Upper lobe of right lung (tissue), 1 donor: ENCODE measurements around the gene TXNRD1. TPM values are rescaled to one million over a fixed set of nuclear protein-coding genes. Genes with fewer than 3 reads are reported as not detected.

Source experiments
- ATAC-seq: fragments of 200-7000 bp; cut with Tn5 transposase; one replicate; pipeline ENCODE4 v1.9.1; 2020; ENCODE audit warnings: mild to moderate bottlenecking, moderate library complexity
- DNase-seq: peaks from one replicate; pipeline ENCODE4 v3.0.0-alpha.2; 2020
- H3K27ac ChIP-seq: fragments of 200-600 bp; one replicate; pipeline ENCODE4 v1.8.0; 2022
- H3K27me3 ChIP-seq: fragments of 200-600 bp; one replicate; pipeline ENCODE4 v1.8.0; 2022; ENCODE audit warnings: mild to moderate bottlenecking
- H3K36me3 ChIP-seq: fragments of 200-600 bp; one replicate; pipeline ENCODE4 v1.8.0; 2022
- H3K4me1 ChIP-seq: fragments of 200-600 bp; one replicate; pipeline ENCODE4 v1.8.0; 2022
- H3K4me3 ChIP-seq: fragments of 200-600 bp; one replicate; pipeline ENCODE4 v1.8.0; 2022; ENCODE audit warnings: mild to moderate bottlenecking
- H3K9me3 ChIP-seq: fragments of 200-600 bp; one replicate; pipeline ENCODE4 v1.8.0; 2022
- CTCF ChIP-seq: fragments of 200-600 bp; IDR thresholded peaks from one replicate; pipeline ENCODE4 v1.8.0; 2022; ENCODE audit warnings: antibody characterized with exemption
- intact Hi-C: fragments of 100-400 bp; cut with DNase I; formaldehyde crosslinking; loops from one replicate; pipeline ENCODE4 v1.11.0; 2022
- total RNA-seq: library from RNA; stranded (reverse); fragmentation: NEBNext Ultra II Directional; extraction: Animal tissue kit (Norgen Biotek cat#: 25700); gene quantifications from one replicate; pipeline ENCODE4 v1.2.1, GENCODE V29; 2021
- donor health status: DM: no; HTN: yes; CAD: no; lungs with severe emphysema.

The TXNRD1 gene
- total RNA-seq, 1 donor from 2014 or later = 161 TPM

DNA sequence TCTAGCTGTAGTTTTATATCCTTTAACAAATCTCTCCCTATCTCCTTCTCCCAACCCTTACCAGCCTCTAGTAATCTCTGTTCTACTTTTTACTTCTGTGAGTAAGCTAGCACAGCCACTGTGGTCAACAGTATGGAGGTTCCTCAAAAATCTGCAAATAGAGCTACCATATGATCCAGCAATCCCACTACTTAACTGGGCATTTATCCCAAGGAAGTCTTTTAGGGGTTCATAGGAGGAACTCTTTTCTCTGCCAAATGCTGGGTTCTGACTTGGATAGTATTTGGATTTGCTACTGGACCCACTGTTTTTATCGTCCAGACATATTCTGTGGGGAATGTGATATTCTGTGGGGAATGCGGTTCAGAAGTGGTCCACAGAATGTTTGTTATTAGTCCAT lies 129.1 kb downstream of the TXNRD1 start:
- H3K27ac ChIP-seq = no peak overlapping the region
- intact Hi-C loops = no loop called here
- no peak overlapping the region for H3K4me3 ChIP-seq
- no peaks in the 10 kb centered on the region for H3K27me3 ChIP-seq
- no peaks in the 10 kb centered on the region for H3K9me3 ChIP-seq
- ATAC-seq (no peak), DNase-seq (no peak)
- no peak for TF ChIP-seq CTCF
- H3K4me1 ChIP-seq = peaks cover 4% of the 10 kb centered on the region
- peaks cover 99% of the 10 kb centered on the region for H3K36me3 ChIP-seq

DNA sequence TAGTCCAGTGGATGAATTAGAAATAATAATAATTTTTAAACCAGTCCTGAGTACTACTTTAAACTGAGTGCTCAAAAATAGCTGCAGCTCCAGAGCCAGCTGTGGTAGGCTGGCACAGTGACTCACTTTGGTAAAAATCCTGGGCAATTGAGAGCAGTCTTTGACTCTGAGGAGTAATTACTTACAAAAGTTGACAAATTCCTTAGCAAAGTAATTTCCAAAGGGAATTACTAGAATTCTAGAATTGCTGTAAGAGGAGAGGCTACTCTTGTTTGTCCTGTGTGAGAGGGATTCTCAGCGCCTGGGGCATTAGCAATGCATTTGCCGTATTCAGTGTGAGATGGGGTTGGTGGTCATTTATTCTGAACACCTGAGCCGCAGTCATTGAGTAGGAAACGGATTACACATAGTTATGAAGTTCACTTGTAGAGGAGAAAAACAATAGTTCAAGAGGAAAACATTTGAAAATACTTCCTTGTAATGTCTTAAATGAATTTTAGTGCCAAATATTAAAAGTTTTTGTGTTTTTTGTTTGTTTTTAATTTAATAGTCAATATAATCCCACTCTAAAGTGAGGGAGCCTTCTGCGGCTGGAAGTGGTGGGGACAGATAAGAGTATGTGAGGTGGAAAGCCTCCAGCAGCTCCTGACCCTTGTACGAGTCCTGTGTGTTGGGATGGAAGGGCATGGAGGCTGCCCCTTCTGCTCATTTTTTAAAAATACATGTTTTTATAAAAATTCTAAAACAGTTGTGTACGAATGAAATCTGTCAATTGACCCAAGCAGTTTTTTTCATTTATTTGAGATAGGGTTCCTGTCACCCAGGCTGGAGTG lies 129.9 kb downstream of the TXNRD1 start:
- intact Hi-C loops = no loop called here
- ATAC-seq = no peak
- H3K27ac ChIP-seq = no peak overlapping the region
- no peak for TF ChIP-seq CTCF
- no peaks in the 10 kb centered on the region for H3K9me3 ChIP-seq
- no peaks in the 10 kb centered on the region for H3K27me3 ChIP-seq
- DNase-seq = no peak
- H3K4me1 ChIP-seq = peaks cover 4% of the 10 kb centered on the region
- H3K36me3 ChIP-seq = peaks cover 99% of the 10 kb centered on the region
- H3K4me3 ChIP-seq = no peak overlapping the region

DNA sequence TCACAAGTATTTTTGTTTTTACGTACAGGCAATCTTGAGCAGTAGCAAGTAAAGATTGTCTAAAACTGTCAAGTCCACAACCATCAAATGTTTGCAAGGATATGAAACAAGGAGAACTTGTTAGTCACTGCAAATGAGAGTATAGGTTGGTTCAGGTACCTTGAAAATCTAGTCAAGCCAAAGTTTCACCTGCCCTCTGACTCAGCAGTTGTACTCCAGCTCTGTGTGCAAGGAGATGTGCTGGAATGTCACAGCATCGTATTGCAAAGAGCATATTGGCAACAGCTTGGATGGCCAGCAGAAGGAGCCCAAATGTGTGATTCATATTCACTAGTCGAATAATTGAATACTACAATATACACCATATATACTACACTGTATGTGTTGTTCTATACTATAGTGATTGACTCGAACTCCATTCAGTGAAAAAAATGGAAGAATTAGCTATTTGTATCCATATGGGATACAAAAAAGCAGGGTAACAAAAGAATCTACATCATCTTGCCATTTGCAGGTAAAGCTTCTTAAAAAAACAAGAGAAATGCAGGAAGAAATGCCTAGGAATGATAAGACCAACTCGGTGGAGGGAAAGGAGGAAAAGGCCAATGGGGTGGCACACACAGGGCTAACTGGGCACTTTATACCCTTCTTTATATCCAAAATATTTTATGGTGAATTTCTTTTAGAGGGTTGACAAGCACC lies 131.9 kb downstream of the TXNRD1 start:
- no peak overlapping the region for H3K4me3 ChIP-seq
- TF ChIP-seq CTCF = no peak
- no peak for DNase-seq
- no peaks in the 10 kb centered on the region for H3K27me3 ChIP-seq
- intact Hi-C loops = no loop called here
- no peaks in the 10 kb centered on the region for H3K9me3 ChIP-seq
- peaks cover 99% of the 10 kb centered on the region for H3K36me3 ChIP-seq
- H3K27ac ChIP-seq = no peak overlapping the region
- peaks cover 4% of the 10 kb centered on the region for H3K4me1 ChIP-seq
- no peak for ATAC-seq

DNA sequence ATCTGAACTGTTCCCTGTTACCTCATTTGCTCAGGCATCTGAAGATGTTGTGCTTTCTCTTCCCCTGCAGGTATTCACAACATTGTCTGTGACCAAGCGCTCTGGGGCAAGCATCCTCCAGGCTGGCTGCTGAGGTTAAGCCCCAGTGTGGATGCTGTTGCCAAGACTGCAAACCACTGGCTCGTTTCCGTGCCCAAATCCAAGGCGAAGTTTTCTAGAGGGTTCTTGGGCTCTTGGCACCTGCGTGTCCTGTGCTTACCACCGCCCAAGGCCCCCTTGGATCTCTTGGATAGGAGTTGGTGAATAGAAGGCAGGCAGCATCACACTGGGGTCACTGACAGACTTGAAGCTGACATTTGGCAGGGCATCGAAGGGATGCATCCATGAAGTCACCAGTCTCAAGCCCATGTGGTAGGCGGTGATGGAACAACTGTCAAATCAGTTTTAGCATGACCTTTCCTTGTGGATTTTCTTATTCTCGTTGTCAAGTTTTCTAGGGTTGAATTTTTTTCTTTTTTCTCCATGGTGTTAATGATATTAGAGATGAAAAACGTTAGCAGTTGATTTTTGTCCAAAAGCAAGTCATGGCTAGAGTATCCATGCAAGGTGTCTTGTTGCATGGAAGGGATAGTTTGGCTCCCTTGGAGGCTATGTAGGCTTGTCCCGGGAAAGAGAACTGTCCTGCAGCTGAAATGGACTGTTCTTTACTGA lies 132.9 kb downstream of the TXNRD1 start:
- no peak for TF ChIP-seq CTCF
- H3K4me1 ChIP-seq = peaks cover 4% of the 10 kb centered on the region
- no peak for DNase-seq

GRCh38 chr12:104348994-104349494 lies 133.5 kb downstream of the TXNRD1 start:
- no peak for TF ChIP-seq CTCF
- H3K9me3 ChIP-seq = no peaks in the 10 kb centered on the region
- intact Hi-C loops = no loop called here
- H3K36me3 ChIP-seq = peaks cover 92% of the 10 kb centered on the region
- ATAC-seq (no peak), DNase-seq (no peak)
- no peak overlapping the region for H3K27ac ChIP-seq
- no peaks in the 10 kb centered on the region for H3K27me3 ChIP-seq
- peaks cover under 1% of the 10 kb centered on the region for H3K4me1 ChIP-seq
- H3K4me3 ChIP-seq = no peak overlapping the region

More for the DNA sequence above, 132.9 kb downstream of the TXNRD1 start:
- ATAC-seq = no peak
- Histone ChIP-seq H3K4me3 (no peak overlapping the region), H3K27ac (no peak overlapping the region), H3K36me3 (peaks cover 99% of the 10 kb centered on the region), H3K27me3 (no peaks in the 10 kb centered on the region), H3K9me3 (no peaks in the 10 kb centered on the region)
- intact Hi-C loops = no loop called here
